Naive thymus-derived CD4-positive, alpha-beta T cell (primary cell): ENCODE results near the gene ROBO1. TPM values are rescaled to one million over a fixed set of nuclear protein-coding genes. Genes with fewer than 3 reads are reported as not detected.
"Not testable (repeated sequence)": the region's sequence is repeated elsewhere in the genome, so short reads cannot be mapped to it uniquely, and the experiment has no call there.

Source experiments
- ATAC-seq: fragments of 150-1000 bp; cut with Tn5 transposase; 2 replicates; pipeline ENCODE4 v1.10.0; 2021; ENCODE audit warnings: mild to moderate bottlenecking, moderate library complexity
- CTCF ChIA-PET: fragments of 350-600 bp; sonication (Branson Sonifier 250); formaldehyde crosslinking; loops from one replicate; lab custom pipeline; 2021; ENCODE audit warnings: antibody characterized with exemption; lab: Charles Lee
- POLR2A ChIA-PET: fragments of 350-600 bp; sonication (Branson Sonifier 250); formaldehyde crosslinking; loops from one replicate; lab custom pipeline; 2021; ENCODE audit warnings: antibody characterized with exemption, inconsistent platforms; lab: Charles Lee
- DNase-seq, 9 donors: peaks; one replicate each; pipeline versions ENCODE4 v3.0.0 to v3.0.0-alpha.2; 2020 to 2022; ENCODE audit warnings: mixed read lengths in 1 of 9
- H3K27ac ChIP-seq: one replicate; pipeline ENCODE4 v1.7.0; 2013; ENCODE audit warnings: mild to moderate bottlenecking, low read depth, low read length, moderate library complexity
- H3K27me3 ChIP-seq, 2 donors: one replicate each; pipeline ENCODE4 v1.7.0; 2013; ENCODE audit warnings: low read length in 2 of 2, mild to moderate bottlenecking in 2 of 2, moderate library complexity in 2 of 2; ENCODE audit not compliant: control insufficient read depth in 2 of 2, insufficient read depth in 2 of 2
- H3K36me3 ChIP-seq, 3 experiments: 1 replicate in 2 of 3; 2 replicates in 1 of 3; pipeline ENCODE4 v1.7.0; 2013; ENCODE audit warnings: low read length in 3 of 3, mild to moderate bottlenecking in 3 of 3, moderate library complexity in 1 of 3; ENCODE audit not compliant: insufficient read depth in 3 of 3, control insufficient read depth in 2 of 3
- H3K4me1 ChIP-seq, 2 donors: one replicate each; pipeline ENCODE4 v1.7.0; 2013; ENCODE audit warnings: low read length in 2 of 2, mild to moderate bottlenecking in 2 of 2, moderate library complexity in 1 of 2; ENCODE audit not compliant: control insufficient read depth in 2 of 2, insufficient read depth in 2 of 2
- H3K4me3 ChIP-seq: 2 replicates; pipeline ENCODE4 v1.7.0; 2013; ENCODE audit warnings: mild to moderate bottlenecking, low read length
- H3K9me3 ChIP-seq, 3 experiments: 1 replicate in 2 of 3; 2 replicates in 1 of 3; pipeline ENCODE4 v1.7.0; 2013; ENCODE audit warnings: low read length in 3 of 3; ENCODE audit not compliant: control insufficient read depth in 2 of 3
- H3K27ac Mint-ChIP-seq, 9 donors: one replicate each; pipeline ENCODE4 v1.8.0; 2020 to 2022; ENCODE audit warnings: mixed read lengths in 9 of 9, mild to moderate bottlenecking in 8 of 9, moderate library complexity in 5 of 9, inconsistent platforms in 2 of 9
- H3K27me3 Mint-ChIP-seq, 5 donors: one replicate each; pipeline ENCODE4 v1.8.0; 2021 to 2022; ENCODE audit warnings: mixed read lengths in 5 of 5, mild to moderate bottlenecking in 1 of 5
- H3K36me3 Mint-ChIP-seq, 5 donors: one replicate each; pipeline ENCODE4 v1.8.0; 2020 to 2022; ENCODE audit warnings: mixed read lengths in 5 of 5, mild to moderate bottlenecking in 3 of 5, inconsistent platforms in 1 of 5
- H3K4me1 Mint-ChIP-seq, 7 donors: one replicate each; pipeline ENCODE4 v1.8.0; 2020 to 2022; ENCODE audit warnings: mixed read lengths in 7 of 7, mild to moderate bottlenecking in 3 of 7, inconsistent platforms in 1 of 7
- H3K4me3 Mint-ChIP-seq, 10 donors: one replicate each; pipeline ENCODE4 v1.8.0; 2020 to 2022; ENCODE audit warnings: mild to moderate bottlenecking in 10 of 10, mixed read lengths in 10 of 10, moderate library complexity in 6 of 10, inconsistent platforms in 2 of 10
- H3K9me3 Mint-ChIP-seq, 11 donors: one replicate each; pipeline ENCODE4 v1.8.0; 2020 to 2022; ENCODE audit warnings: mixed read lengths in 11 of 11, mild to moderate bottlenecking in 4 of 11, inconsistent platforms in 1 of 11, moderate library complexity in 1 of 11
- intact Hi-C, 2 donors: fragments of 100-400 bp; cut with micrococcal nuclease; formaldehyde crosslinking; loops; one replicate each; pipeline ENCODE4 v1.15.1; 2023
- polyA plus RNA-seq, 2 donors: library from polyadenylated mRNA; unstranded; fragments of 300-500 nt; fragmentation: Illumina TruSeq; gene quantifications; one replicate each; pipeline ENCODE4 v1.2.3, GENCODE V29; 2021
- total RNA-seq, 6 experiments: library from RNA in 5 of 6; stranded (reverse) in 5 of 6; gene quantifications; 1 replicate in 5 of 6; 2 replicates in 1 of 6; pipeline ENCODE4 v1.2.3 and lab custom pipeline; 2021 to 2026

ROBO1 gene
- total and polyA plus RNA-seq, 7 experiments from 2014 or later: 0.08 to 0.59 (median 0.26) TPM; not detected in 2

DNA sequence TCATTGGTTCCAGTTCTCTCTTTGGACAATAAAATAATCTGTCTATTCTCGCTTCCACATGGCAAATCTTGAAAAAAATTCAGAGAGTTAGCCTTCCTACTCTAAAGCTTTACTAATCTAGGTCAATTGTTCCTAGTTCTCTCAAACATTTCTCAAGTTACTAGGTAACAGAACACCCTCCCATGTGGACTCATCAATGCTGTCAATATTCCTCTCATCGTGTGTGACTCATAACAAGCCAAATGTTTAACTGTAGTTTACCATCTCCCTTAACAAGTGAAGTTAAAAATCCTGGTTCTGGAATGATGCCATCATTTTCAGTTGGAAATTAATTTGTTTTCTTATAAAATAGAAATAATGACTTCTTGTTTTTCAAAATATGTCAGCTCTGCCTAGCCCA lies 438.6 kb downstream of the ROBO1 start:
- Histone ChIP-seq H3K27me3 (no peaks in the 10 kb centered on the region), H3K27ac (no peak overlapping the region), H3K4me1 (no peaks in the 10 kb centered on the region), H3K36me3 (no peaks in the 10 kb centered on the region), H3K4me3 (no peak overlapping the region), H3K9me3 (no peaks in the 10 kb centered on the region)
- Mint-ChIP-seq H3K4me3 (no peak overlapping the region), H3K27ac (no peak overlapping the region), H3K27me3 (no peaks in the 10 kb centered on the region), H3K9me3 (peaks cover 0 to 20% (median 5%) of the 10 kb centered on the region in 11 donors), H3K36me3 (no peaks in the 10 kb centered on the region), H3K4me1 (no peaks in the 10 kb centered on the region)
- intact Hi-C loops: no loop called here
- ATAC-seq: no peak
- CTCF ChIA-PET: no interaction called here
- POLR2A ChIA-PET: interaction anchor here (0.6 kb wide), 1 partner anchor 1744 kb away, joined by 3 read pairs; no protein-coding TSS in a partner anchor
- no peak for DNase-seq

DNA sequence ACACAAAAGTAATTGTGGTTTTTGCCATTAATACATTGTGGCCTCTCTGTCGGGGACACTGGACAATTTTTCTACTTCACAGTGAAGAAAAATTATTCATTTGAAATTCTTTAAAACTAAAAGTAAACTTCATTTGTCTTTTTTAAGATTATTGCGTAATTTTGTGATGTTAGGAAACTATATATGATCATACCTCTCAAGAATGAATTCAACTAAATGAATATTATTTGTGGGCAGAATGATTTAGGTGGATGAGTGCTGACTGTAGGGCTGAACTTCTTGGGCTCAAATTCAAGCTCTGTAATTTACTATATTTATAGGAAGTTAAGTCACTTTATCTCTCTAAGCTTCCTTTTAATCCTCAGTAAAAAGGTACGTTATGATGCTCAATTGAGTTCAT lies 441.2 kb downstream of the ROBO1 start:
- ChIA-PET POLR2A (no interaction called here), CTCF (no interaction called here)
- DNase-seq (no peak), ATAC-seq (no peak)
- H3K4me1 ChIP-seq: no peaks in the 10 kb centered on the region
- H3K27ac ChIP-seq: no peak overlapping the region
- Mint-ChIP-seq H3K27ac (no peak overlapping the region), H3K4me3 (no peak overlapping the region), H3K9me3 (peaks cover 0 to 14% (median 0%) of the 10 kb centered on the region in 11 donors), H3K36me3 (no peaks in the 10 kb centered on the region), H3K4me1 (no peaks in the 10 kb centered on the region), H3K27me3 (no peaks in the 10 kb centered on the region)
- H3K9me3 ChIP-seq: no peaks in the 10 kb centered on the region
- no peaks in the 10 kb centered on the region for H3K27me3 ChIP-seq
- no peaks in the 10 kb centered on the region for H3K36me3 ChIP-seq
- intact Hi-C loops: no loop called here
- H3K4me3 ChIP-seq: no peak overlapping the region

DNA sequence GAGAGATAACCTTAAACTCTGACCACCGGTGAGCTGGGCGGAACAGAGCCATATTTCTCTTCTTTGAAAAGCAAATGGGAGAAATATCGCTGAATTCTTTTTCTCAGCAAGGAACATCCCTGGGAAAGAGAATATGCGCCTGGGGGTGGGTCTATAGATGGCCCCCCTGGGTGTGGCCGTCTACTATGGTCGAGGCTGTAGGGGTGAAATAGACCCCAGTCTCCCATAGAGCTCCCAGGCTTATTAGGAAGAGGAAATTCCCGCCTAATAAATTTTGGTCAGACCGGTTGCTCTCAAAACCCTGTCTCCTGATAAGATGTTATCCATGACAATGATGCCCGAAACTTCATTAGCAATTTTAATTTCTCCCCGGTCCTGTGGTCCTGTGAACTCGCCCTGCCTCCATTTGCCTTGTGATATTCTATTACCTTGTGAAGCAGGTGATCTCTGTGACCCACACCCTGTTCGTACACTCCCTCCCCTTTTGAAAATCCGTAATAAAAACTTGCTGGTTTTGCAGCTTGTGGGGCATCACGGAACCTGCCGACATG lies 441.9 kb downstream of the ROBO1 start:
- H3K27ac ChIP-seq, H3K4me1 ChIP-seq, H3K4me3 ChIP-seq, H3K36me3 ChIP-seq, ATAC-seq, H3K27me3 ChIP-seq, H3K27ac Mint-ChIP-seq, H3K4me1 Mint-ChIP-seq, DNase-seq, H3K27me3 Mint-ChIP-seq, H3K9me3 ChIP-seq, CTCF ChIA-PET, H3K36me3 Mint-ChIP-seq, POLR2A ChIA-PET, H3K4me3 Mint-ChIP-seq, intact Hi-C loops: not testable (repeated sequence)
- H3K9me3 Mint-ChIP-seq: peaks cover 0 to 19% (median 0%) of the 10 kb centered on the region in 11 donors

DNA sequence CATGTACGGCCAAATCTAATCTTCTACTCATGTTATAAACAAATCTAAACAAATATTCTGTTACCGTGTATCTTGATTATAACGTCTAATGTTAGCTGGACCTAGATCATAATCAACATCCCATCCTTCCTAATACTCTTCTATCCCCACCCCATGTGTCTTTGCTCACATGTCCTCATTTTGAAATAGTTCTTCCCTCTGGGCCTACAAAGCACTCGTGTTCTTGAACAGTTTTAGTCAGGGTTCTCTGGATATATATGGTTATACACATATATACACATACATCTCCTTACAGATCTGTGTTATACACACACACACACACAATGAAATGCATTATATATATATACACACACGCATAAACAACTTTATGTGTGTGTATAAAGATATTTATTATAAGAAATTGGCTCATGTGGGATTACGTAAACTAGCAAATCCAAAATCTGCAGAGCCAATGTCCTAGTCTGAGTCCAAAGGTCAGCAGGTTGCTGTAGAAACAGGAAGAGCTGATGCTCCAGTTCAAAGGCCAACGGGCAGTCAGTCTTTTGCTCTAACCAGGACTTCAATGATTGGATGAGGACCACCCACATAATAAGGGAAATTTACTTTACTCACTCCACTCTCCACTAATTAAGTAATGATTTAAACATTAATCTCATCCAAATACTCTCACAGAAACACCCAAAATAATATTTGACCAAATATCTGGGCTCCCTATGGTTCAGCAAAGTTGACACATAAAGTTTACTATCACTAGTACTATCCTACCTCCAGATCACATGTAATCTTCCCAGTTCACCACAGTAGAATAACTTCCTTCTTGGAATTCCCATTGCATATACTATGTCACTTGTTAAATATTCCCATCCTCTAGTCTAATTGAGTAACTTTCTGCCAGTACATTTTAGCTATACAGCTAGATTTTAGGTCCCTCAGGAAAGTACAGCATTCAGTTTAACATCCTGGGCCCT lies 450.0 kb downstream of the ROBO1 start:
- DNase-seq (no peak), ATAC-seq (no peak)
- Mint-ChIP-seq H3K4me1 (no peaks in the 10 kb centered on the region), H3K4me3 (no peak overlapping the region), H3K9me3 (peaks cover 0 to 24% (median 0%) of the 10 kb centered on the region in 11 donors), H3K27me3 (no peaks in the 10 kb centered on the region), H3K27ac (no peak overlapping the region), H3K36me3 (no peaks in the 10 kb centered on the region)
- Histone ChIP-seq H3K36me3 (no peaks in the 10 kb centered on the region), H3K4me1 (no peaks in the 10 kb centered on the region), H3K4me3 (no peak overlapping the region), H3K27ac (no peak overlapping the region), H3K27me3 (no peaks in the 10 kb centered on the region), H3K9me3 (no peaks in the 10 kb centered on the region)
- CTCF ChIA-PET: no interaction called here
- POLR2A ChIA-PET: no interaction called here
- intact Hi-C loops: no loop called here

DNA sequence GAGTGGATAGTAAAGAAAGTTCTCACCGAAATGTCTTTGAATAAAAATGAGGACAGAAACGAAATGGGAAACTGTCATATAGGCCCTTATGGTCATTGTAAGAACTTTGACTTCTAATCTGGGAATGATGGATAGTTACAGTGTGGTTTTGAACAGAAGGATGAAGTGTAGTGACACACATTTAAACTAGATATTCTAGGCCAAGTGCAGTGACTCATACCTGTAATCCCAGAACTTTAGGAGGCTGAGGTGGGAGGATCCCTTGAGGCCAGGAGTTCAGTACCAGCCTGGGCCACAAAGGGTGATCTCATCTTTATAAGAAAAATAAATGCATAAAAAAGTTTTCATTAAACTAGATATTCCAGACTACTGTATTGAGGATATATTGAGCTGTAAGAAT lies 452.8 kb downstream of the ROBO1 start:
- no peak for DNase-seq
- Mint-ChIP-seq H3K27me3 (no peaks in the 10 kb centered on the region), H3K27ac (no peak overlapping the region), H3K36me3 (no peaks in the 10 kb centered on the region), H3K4me1 (no peaks in the 10 kb centered on the region), H3K9me3 (peaks cover 0 to 20% (median 3%) of the 10 kb centered on the region in 11 donors), H3K4me3 (no peak overlapping the region)
- Histone ChIP-seq H3K27me3 (no peaks in the 10 kb centered on the region), H3K27ac (no peak overlapping the region), H3K36me3 (no peaks in the 10 kb centered on the region), H3K4me3 (no peak overlapping the region), H3K9me3 (no peaks in the 10 kb centered on the region), H3K4me1 (no peaks in the 10 kb centered on the region)
- intact Hi-C loops: no loop called here
- POLR2A ChIA-PET: no interaction called here
- no peak for ATAC-seq
- CTCF ChIA-PET: no interaction called here

DNA sequence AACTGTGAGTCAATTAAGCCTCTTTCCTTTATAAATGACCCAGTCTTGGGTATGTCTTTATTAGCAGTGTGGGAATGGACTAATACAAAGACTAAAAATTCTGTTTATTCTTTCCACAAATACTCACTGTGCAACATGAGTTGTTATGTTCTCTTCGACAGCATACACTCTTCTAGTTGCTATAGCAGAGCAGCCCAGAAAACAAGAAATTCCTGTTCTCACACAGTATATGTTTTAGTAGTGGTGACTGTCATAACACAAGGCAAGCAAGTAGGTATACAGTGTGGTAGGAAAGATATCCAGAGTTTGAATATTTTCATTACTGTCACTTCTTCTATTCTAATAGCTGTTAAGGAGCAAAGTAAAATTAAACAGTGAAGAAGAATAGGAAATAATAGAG lies 453.3 kb downstream of the ROBO1 start:
- ChIA-PET POLR2A (no interaction called here), CTCF (no interaction called here)
- Mint-ChIP-seq H3K4me1 (no peaks in the 10 kb centered on the region), H3K36me3 (no peaks in the 10 kb centered on the region), H3K4me3 (no peak overlapping the region), H3K27ac (no peak overlapping the region), H3K9me3 (peaks cover 0 to 20% (median 3%) of the 10 kb centered on the region in 11 donors), H3K27me3 (no peaks in the 10 kb centered on the region)
- Histone ChIP-seq H3K27me3 (no peaks in the 10 kb centered on the region), H3K9me3 (no peaks in the 10 kb centered on the region), H3K27ac (no peak overlapping the region), H3K4me1 (no peaks in the 10 kb centered on the region), H3K36me3 (no peaks in the 10 kb centered on the region), H3K4me3 (no peak overlapping the region)
- intact Hi-C loops: no loop called here
- DNase-seq (no peak), ATAC-seq (no peak)
